GM19372 (cell line): ENCODE measurements around the gene PKLR.

Experiments used
- ATAC-seq: cut with Tn5 transposase; IDR thresholded peaks from one replicate; pipeline ENCODE4 v1.9.1; 2021; ENCODE audit warnings: mild to moderate bottlenecking, low read depth, moderate library complexity; ENCODE audit not compliant: unreplicated experiment

The PKLR gene

DNA sequence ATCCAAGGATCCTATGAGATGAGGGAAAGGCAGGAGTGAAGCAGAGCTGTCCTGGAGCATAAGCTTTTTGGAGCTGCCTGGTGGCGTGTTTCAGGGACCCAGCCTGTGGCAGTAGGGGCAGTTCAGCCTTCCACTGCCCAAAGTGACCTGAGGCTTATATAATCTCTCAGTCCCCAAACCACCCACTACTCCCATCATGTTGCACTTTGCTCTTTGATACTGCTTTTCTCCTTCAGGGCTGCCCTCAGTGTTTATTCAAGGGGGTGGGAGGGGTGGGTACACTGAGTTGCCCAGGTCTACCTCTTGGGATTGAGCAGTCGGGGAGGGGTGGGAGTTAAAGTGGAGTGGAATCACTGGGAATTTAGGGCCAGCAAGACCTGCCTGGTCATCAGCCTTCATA is 14.7 kb downstream of the PKLR start:
- no peak for ATAC-seq

DNA sequence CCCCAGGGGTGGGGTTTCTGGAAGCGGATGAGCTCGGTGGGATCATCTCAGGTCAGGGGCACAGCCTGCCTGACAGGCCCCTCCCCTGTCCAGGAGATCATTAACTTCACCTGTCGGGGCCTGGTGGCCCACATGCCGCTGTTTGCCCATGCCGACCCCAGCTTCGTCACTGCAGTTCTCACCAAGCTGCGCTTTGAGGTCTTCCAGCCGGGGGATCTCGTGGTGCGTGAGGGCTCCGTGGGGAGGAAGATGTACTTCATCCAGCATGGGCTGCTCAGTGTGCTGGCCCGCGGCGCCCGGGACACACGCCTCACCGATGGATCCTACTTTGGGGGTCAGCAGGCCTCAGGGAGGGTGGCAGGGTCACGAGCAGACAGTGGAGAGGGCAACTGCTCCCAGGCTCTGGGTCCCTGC is 15.6 kb downstream of the PKLR start:
- ATAC-seq = no peak

DNA sequence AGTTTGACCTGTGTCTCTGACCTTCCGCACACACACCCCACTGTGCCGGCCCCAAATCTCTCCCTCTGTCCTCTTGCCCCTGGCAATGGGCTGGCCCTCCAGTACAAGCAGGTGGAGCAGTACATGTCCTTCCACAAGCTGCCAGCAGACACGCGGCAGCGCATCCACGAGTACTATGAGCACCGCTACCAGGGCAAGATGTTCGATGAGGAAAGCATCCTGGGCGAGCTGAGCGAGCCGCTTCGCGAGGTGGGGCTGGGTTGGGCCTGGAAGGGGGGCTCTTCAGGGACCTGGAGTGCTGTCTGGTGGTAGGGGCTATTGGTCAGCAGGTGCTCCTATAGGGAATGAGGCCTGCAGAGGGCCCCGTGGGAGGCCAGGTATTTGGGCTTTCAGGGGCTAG is 16.2 kb downstream of the PKLR start:
- no peak for ATAC-seq

DNA sequence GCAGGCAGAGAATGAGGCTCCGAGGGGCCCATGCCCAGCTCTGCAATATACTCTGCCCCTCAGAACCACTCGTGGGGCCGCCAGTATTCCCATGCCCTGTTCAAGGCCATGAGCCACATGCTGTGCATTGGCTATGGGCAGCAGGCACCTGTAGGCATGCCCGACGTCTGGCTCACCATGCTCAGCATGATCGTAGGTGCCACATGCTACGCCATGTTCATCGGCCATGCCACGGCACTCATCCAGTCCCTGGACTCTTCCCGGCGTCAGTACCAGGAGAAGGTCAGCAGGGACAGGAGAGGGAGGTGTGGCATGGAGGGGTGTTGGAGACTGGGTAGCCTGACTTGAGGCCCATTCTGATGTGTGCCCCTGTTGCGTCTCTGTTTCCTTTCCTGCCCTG is 16.8 kb downstream of the PKLR start:
- ATAC-seq = no peak

DNA sequence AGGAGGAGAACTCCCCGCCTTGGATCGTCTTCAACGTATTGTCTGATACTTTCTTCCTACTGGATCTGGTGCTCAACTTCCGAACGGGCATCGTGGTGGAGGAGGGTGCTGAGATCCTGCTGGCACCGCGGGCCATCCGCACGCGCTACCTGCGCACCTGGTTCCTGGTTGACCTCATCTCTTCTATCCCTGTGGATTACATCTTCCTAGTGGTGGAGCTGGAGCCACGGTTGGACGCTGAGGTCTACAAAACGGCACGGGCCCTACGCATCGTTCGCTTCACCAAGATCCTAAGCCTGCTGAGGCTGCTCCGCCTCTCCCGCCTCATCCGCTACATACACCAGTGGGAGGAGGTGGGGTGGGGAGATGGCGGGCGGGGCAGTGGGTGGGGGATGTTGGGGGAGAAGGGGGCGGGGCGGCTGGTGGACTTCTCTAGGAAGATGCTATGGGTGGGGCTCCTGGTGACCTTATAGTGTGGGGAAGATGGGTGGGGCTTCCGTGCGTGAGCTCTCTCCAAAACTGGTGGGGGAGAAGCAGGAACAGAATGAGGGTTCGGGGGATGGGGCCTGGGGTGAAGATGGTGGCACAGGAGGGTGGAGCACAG is 18.6 kb downstream of the PKLR start:
- ATAC-seq = no peak

DNA sequence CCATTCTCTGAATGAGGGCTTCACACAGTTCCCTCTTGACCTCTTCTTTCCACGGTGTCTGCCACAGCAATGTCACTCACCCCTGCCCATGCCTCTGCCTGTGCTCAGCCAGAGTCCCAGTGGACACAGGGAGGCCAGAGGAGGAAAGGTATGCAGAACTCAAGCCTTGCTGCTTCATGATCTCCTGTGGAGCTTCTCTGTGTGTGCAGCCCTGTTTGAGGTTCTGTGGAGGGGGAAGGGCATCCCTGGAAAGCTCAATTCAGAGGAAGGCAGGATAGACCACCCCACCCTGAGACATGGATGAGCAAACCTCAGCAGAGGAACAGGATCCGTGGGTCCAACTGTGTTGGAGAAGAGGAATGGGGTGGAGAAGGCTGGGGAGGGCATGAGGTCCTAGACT is 22.0 kb downstream of the PKLR start:
- no peak for ATAC-seq

DNA sequence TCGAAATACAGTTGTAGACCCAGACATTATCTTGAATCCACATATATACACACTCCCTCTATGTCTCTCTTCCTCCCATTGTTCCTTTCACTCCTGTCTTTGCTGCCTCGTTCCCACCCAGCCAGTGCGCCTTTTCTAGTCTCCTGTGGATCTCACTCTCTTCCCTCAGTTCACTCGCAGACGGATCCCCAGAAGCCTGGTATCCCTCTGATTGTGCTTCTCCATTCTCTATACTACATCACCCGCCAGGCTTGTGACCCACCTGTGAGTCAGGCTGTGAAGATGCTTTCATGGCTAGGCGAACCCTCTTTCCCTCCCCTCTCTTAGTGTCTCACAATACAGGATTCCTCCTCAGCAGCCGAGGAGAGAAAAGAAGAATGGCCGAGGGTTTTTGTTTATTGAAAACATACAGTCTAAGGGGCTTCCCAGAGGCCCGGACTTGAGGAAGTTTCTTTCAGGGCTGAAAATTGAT is 22.5 kb downstream of the PKLR start:
- ATAC-seq = no peak

DNA sequence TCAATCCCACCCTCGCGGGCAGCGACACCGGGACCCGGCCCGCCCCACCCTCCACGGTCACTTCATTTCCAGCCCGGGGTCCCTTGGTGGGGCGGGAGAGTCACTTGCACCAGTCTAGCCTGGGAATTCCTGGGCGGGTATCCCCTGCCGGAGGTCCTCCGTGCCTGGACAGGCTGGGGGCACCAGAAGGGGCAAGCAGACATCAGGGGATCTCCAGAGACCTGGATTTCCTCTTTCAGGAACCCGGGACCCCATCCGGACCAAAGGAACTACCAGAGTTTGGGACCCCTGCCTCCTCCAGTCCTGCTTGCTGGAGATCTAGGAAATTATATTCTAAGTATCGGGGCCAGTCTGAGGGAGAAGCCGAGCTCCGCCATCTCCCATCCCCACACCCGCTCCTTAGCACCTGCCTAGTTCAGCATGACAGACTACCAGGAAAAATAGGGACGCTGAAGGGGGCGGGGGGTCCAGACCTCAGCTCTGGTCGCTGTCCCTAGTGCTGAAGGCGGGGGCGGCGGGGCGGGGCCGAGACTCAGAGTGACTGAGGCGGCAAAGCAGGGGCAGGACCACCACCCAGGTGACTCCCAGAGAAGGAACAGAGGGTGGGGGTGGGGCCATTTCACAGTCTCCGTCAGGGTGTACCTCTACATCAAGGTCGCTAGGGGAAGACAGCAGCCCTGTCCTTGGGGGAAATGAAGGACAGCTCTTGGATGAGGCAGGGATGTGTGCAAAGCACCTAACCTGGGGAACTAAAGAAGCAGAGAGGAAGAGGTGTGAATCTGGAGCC is 23.1 kb downstream of the PKLR start:
- ATAC-seq = no peak

DNA sequence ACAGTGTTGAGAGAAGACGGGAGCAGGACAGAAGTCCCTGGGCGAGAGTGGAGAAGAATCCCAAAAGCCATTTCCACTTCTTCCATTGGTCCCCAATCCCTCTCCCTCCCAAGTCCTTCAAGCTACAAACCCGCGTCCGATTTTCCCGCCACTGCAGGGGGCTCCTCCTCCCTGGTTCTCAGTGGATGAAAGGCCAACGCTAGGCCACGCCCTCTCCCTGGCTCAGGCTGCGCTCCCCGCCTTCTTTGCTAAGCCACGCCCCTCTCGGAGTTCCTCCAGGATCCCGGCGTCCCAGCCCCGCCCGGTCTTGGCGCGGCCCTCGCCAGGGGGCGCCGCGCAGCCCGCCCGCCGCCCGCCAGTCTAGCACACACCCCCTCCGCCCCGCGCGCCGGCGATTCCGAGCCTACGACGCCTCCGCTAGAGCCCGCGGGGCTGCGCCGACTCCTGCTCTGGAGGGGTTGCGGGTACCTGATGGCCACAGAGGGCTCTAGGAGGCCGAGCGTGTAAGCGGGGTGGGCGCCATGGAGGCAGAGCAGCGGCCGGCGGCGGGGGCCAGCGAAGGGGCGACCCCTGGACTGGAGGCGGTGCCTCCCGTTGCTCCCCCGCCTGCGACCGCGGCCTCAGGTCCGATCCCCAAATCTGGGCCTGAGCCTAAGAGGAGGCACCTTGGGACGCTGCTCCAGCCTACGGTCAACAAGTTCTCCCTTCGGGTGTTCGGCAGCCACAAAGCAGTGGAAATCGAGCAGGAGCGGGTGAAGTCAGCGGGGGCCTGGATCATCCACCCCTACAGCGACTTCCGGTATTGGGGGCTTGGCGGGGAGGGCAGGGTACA is 24.0 kb downstream of the PKLR start, which contains the start of gene HCN3:
TSS of gene HCN3 (plus strand) at position 394 of the 832 bp plus-strand sequence. CDS start at position 522, 128 bp downstream.
- peak; percentile 66 for ATAC-seq

DNA sequence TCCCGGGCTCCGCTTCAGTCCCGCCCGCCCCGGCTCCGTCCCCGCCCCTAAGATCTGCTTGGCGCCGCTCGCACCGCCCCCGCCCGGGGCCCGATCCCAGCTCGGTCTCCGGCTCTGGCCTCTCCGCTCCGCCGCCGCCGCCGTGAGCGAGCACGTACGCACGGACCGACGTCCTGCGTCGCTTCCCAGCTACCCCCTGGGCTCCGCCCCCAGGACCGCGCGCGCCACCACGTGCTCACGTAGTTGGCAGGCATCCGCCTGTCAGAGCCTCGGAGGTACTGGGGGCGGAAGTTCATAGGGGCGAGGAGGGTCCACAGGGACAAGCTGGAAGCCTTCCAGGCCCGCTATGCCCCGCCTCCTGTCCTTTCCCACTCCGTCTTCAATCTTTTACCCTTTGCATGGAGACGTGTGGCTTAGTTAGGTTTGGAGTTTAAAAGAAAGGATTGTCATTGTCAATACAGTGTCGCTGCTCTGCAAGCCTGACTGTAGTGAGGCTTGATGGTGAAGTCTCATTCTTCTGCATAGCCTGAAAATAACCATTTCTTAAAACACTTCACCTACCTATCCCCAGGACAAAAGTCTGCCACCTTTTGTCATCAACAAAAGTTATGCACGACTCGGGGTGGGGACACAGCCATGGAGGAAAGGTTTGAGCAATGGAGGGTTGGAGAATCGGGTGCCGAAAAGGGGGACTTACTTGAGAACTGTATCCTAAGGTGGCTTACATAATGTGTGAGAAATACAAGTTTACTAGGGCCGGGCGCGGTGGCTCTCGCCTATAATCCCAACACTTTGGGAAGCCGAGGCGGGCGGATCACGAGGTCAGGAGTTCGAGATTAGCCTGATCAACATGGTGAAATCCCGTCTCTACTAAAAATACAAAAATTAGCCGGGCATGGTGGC is 27.6 kb downstream of the PKLR start, which contains the start of gene CLK2:
TSS of gene CLK2 (minus strand) at position 162 of the 903 bp plus-strand sequence. CDS start 2,527 bp downstream, outside the sequence.
- ATAC-seq = peak; percentile 70

DNA sequence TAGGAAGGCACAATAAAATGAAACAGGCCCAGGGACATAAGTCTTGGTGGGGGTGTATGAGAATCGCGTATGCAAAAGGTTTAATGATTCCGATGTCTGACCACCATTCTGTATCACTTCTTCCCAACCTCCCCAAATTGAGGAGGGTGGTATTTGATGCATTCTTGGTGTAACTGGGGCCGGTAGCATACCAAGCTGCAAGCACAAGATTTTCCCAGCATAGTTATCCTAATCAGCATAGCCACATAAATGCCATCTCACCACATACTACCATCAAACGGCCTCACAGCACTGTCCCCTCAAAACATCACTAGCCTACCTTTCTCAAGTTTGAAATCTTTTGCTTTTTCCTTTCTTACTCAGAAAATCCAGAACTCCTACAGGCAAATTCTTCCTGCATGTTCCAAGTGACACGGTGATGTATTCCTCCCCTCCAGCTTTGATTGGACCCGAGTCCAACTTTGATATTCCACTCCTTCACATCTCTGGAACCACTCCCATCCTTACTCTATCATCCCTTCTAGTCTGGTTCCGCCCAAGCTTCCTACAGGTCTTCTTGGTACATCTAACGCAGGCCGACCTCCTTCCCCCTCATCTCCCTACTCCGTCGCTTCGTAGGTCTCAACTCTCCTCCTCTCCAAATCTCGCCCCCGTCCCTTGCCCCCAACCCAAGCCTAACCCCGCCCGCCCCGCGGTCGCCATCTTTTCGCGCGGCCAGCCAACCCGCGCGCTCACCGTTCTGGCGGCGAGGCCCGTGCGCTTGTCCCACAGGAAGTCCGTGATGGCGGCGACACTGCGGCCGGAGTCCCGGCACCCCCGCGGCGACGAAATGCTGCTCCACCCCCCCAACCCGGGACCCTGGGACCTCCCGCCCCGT is 28.5 kb downstream of the PKLR start:
- ATAC-seq = peak; percentile 19

DNA sequence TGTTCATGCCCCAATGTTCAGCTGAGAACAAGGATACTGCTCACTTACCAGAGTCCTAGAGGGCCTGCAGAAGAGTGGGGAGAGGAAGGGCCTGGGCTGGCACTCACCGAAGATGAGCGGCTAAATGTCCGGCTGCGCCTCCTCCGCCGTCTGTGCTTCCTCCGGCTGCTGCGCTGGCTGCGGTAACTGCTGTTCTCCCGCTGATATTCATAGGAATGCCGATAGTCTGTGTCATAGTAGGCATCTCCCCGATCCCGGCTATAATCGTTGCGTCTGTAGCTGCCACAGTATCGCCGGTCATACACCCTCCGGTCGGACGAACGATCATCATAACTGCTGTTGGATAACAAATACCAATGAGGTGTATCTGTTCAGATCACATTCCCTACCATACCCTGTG is 31.9 kb downstream of the PKLR start:
- no peak for ATAC-seq

DNA sequence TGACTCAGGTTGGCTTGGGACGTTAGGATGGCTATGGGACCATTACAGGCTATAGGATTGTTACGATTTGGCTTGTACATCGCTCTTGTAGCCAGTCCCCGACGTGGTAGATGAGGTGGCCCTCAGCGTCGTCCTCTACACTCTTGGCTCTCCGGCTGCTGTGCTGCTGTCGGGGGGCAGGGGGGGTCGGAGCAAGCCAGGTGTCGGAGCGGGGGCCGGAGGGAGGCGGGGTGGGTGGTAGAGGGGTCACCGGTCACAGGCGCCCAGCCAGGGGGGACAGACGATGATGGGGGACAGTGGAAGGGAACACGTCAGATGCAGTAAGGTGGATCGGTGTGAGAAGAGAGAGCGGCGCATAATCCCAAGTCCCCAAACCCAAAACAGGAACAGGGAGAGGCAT is 32.6 kb downstream of the PKLR start:
- ATAC-seq = no peak

DNA sequence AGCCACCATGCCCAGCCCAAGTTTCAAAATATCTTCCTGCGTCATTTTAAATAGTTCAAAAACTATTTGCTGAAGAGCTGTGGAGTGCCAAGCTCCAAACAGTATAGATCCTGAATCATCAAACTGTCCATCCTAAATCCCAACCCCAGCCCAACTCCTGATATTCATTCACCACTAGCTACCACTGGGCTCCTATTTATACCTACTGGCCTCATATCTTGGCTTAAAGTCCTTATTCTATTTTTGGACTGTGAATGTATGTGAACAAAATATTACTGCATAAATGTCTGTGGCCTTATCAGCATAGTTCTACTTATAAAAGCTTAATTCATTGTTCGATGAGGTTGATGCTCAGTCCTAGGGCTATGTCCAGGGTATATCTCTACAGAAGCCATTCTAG is 33.9 kb downstream of the PKLR start:
- ATAC-seq = no peak

DNA sequence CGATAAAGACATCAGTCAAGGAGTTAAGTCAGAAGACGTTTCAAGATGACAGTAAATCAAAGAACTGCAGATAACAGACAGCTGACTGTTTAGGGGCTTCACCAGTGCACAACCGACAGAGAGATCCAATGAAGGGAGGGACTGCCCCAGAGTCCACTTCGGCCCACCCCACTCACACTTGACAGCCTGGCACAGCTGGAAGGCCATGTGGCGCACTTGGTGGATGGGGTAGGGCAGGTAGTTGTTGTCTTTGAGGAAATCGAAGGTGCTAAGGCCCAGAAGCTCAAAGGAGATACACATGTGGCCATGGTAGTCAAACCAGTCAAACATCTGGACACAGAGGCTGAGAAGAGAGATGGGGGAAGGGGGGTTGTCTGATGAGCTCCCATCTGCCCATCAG is 34.7 kb downstream of the PKLR start:
- ATAC-seq = no peak

DNA sequence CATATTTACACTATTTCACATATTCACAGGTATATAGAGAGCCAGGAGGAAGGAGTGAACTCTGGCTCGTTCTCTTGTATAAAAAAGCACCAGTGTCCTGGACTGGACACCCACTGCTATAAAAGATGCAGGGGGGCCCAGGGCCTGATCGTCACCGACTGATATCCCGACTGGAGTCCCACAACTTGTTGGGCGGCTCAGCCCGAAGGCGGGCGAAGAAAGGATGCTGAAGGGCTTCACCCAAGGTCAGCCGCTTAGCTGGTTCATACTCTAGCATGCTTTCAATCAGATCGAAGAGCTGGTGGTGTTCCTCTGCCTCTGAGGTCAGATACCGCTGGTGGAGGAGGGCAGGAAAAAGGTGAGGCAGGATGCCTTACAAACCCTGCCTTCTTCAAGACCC is 38.2 kb downstream of the PKLR start:
- no peak for ATAC-seq

DNA sequence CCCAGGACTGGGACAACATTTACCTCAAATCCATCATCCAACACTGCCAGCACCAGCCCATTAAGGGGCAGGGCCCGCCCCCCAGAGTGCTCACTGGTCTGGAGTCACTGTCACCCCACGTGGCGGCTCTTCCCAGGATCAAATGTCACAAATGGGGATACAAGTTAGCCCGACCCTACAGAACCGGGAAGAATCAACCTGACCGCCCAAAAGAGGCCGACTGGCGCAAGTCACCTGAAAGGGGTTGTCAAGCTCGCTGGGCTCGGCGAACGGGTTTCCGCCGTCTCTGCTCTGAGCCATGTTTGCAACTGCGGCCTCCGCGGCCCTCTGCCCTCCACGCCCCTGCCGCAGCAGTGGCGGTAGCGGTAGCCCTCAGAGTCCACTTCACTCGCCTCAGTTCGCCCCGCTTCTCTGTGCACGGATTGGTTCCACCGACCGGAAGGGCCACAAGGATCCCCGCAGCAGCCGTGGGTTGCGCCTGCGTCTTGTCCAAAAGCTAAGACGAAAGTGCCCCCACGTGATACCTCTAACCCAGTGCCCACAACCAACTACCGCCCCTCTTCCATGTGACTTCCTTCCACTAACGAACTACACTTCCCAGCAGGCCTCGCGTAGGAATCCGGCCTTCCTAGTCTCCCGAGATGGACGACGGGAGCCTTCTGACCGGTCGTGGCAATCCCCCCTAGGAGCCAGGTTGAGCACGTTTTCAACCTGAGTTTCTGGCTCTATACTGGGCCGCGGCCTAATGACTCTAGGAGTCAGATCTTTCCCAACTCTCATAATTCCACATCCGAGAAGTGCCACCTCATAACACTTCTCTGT is 39.2 kb downstream of the PKLR start, which contains the start of gene SCAMP3:
TSS of gene SCAMP3 (minus strand) at position 509 of the 822 bp plus-strand sequence. CDS start at position 300, 209 bp downstream.
- peak; percentile 94 for ATAC-seq

DNA sequence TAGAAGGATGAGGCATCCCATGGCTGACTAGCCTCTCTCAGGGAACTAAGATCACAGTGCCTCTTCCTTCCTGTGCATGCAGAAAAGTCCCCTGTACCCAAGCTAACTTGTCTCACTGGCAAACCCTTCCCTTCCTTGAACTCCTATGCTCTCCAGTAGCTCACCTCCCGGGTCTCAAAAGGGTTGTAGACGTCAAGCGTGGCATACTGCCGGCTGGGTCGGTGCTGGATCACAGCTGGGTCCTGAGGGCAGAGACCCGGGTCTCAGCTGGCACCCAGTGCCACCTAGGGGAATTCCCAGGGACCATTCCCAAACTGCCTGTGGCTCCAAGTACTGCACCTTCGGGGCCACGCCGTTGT is 39.8 kb downstream of the PKLR start:
- ATAC-seq = no peak
